ENCODE results near the gene GNPDA1.

GNPDA1 gene

GRCh38 chr5:141954194-141954593 is 58.6 kb downstream of the GNPDA1 start:
- DNase-seq (ENCODE audit: low spot score): no peak

GRCh38 chr5:141952020-141952419 is 60.8 kb downstream of the GNPDA1 start:
- no peak for DNase-seq (ENCODE audit: low spot score)

- no peak for DNase-seq (ENCODE audit: low spot score)
Observed at GRCh38 chr5:141951332-141951781, 61.5 kb downstream of the GNPDA1 start.
